ENCODE data around the gene TEX14. TPM values are rescaled to one million over a fixed set of nuclear protein-coding genes. Genes with fewer than 3 reads are reported as not detected.
"Not testable (repeated sequence)": the region's sequence is repeated elsewhere in the genome, so short reads cannot be mapped to it uniquely, and the experiment has no call there.

TEX14 gene
- total RNA-seq, 1 donor from 2014 or later = 0.34 TPM

- no peaks in the 10 kb centered on the region for H3K9me3 Mint-ChIP-seq
- DNase-seq (ENCODE audit: low spot score in 2 of 2, unreplicated experiment in 2 of 2) = no peak
- no peak overlapping the region for H3K27ac Mint-ChIP-seq
- TF ChIP-seq CTCF (IDR thresholded peaks at IDR 0.05; ENCODE audit: unreplicated experiment) = no peak
- no peaks in the 10 kb centered on the region for H3K4me1 Mint-ChIP-seq
- H3K36me3 Mint-ChIP-seq = no peaks in the 10 kb centered on the region
- H3K4me3 Mint-ChIP-seq = no peak overlapping the region
- peaks cover 7% of the 10 kb centered on the region for H3K27me3 Mint-ChIP-seq (ENCODE audit: low read depth)
These were observed 126.9 kb downstream of the TEX14 start for GRCh38 chr17:58564971-58565370.

DNA sequence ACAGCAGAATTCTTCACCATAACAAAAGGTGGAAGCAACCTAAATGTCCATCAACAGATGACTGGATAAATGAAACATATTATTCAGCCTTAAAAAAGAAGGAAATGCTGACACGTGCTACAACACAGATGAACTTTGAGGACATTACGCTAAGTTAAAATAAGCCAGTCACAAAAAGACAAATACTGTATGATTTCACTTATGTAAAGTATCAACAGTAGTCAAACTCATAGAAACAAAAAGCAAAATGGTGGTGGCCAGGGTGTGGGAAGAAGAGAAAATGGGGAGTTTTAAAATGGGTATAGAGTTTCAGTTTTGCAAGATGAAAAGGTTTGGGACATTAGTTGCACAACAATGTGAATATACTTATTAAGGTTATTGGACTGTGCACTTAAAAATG lies 127.6 kb downstream of the TEX14 start:
- Mint-ChIP-seq H3K4me3 (no peak overlapping the region), H3K9me3 (no peaks in the 10 kb centered on the region), H3K27ac (no peak overlapping the region), H3K27me3 (ENCODE audit: low read depth) (peaks cover 7% of the 10 kb centered on the region), H3K36me3 (no peaks in the 10 kb centered on the region), H3K4me1 (no peaks in the 10 kb centered on the region)
- TF ChIP-seq CTCF (IDR thresholded peaks at IDR 0.05; ENCODE audit: unreplicated experiment) = no peak
- DNase-seq (ENCODE audit: low spot score in 2 of 2, unreplicated experiment in 2 of 2) = no peak

DNA sequence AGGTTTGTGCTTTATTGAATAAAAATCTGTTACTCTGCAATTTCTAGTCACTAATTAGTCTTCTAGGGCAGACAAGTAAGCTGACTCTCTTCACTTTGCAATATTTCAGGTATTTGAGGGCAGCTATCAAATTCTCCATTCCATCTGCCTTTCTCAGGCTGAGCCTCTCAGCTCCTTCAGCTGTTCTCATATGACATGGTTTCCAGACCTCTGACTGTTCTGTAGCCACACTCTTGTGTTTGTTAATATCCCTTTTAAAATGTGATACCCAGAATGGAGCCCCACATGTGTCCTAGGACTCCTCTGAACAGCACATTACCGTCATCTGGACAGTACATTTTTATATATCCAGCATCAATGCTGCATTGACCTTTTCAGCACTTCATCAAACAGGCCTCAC lies 131.3 kb downstream of the TEX14 start:
- Mint-ChIP-seq H3K4me3 (no peak overlapping the region), H3K27ac (no peak overlapping the region), H3K9me3 (no peaks in the 10 kb centered on the region), H3K27me3 (ENCODE audit: low read depth) (peaks cover 1% of the 10 kb centered on the region), H3K4me1 (no peaks in the 10 kb centered on the region), H3K36me3 (no peaks in the 10 kb centered on the region)
- TF ChIP-seq CTCF (IDR thresholded peaks at IDR 0.05; ENCODE audit: unreplicated experiment) = no peak
- no peak for DNase-seq (ENCODE audit: low spot score in 2 of 2, unreplicated experiment in 2 of 2)

- Mint-ChIP-seq H3K4me3 (no peak overlapping the region), H3K36me3 (no peaks in the 10 kb centered on the region), H3K27me3 (ENCODE audit: low read depth) (no peaks in the 10 kb centered on the region), H3K9me3 (no peaks in the 10 kb centered on the region), H3K27ac (no peak overlapping the region), H3K4me1 (no peaks in the 10 kb centered on the region)
- no peak for TF ChIP-seq CTCF (IDR thresholded peaks at IDR 0.05; ENCODE audit: unreplicated experiment)
- no peak for DNase-seq (ENCODE audit: low spot score in 2 of 2, unreplicated experiment in 2 of 2)
These were observed 133.9 kb downstream of the TEX14 start for GRCh38 chr17:58557981-58558380.

- Mint-ChIP-seq H3K9me3 (no peaks in the 10 kb centered on the region), H3K36me3 (no peaks in the 10 kb centered on the region), H3K4me3 (no peak overlapping the region), H3K27ac (no peak overlapping the region), H3K4me1 (no peaks in the 10 kb centered on the region), H3K27me3 (ENCODE audit: low read depth) (peaks cover 2% of the 10 kb centered on the region)
- no peak for DNase-seq (ENCODE audit: low spot score in 2 of 2, unreplicated experiment in 2 of 2)
- TF ChIP-seq CTCF (IDR thresholded peaks at IDR 0.05; ENCODE audit: unreplicated experiment) = no peak
These were observed 135.0 kb downstream of the TEX14 start for GRCh38 chr17:58556833-58557250.

DNA sequence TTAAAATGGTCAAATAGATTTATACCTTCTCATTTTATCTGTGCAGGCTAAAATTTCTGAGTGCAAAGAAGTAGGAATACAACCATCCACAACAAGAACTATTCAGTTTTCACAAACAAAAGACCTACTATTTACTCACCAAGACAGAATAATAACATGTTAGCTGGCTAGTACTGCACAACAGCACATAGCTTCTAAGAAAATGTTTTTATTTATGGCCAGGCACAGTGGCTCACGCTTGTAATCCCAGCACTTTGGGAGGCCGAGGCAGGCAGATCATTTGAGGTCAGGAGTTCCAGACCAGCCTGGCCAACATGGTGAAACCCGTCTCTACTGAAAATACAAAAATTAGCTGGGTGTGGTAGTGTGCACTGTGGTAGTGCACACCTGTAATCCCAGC lies 136.7 kb downstream of the TEX14 start:
- not testable (repeated sequence) for H3K4me3 Mint-ChIP-seq; H3K9me3 Mint-ChIP-seq; H3K27me3 Mint-ChIP-seq (ENCODE audit: low read depth); H3K27ac Mint-ChIP-seq; H3K36me3 Mint-ChIP-seq; H3K4me1 Mint-ChIP-seq; DNase-seq (ENCODE audit: low spot score in 2 of 2, unreplicated experiment in 2 of 2)
